ENCODE data around the gene NRL.

GRCh38 chr14:24075485-24076301 lies 39.1 kb downstream of the NRL start:
- no peak for TF ChIP-seq CTCF (conservative IDR thresholded peaks at IDR 0.05; ENCODE audit: low read length)
- TF ChIP-seq EZH2phosphoT487 (IDR thresholded peaks at IDR 0.05; ENCODE audit: borderline replicate concordance) = no peak
